Measurements from ENCODE around the gene CSNK2A1. TPM values are rescaled to one million over a fixed set of nuclear protein-coding genes. Genes with fewer than 3 reads are reported as not detected.

The CSNK2A1 gene
- total RNA-seq, 1 experiment from 2014 or later, result 229 TPM

- Histone ChIP-seq H2BK120ac (ENCODE audit: low read depth, low read length, poor library complexity, severe bottlenecking) (no peak overlapping the region), H2BK5ac (ENCODE audit: insufficient read length, low read length) (no peak overlapping the region), H3K79me1 (ENCODE audit: insufficient read depth, low read depth, low read length, poor library complexity, severe bottlenecking) (no peaks in the 10 kb centered on the region), H3K23me2 (ENCODE audit: insufficient read length, low read depth, low read length, poor library complexity, severe bottlenecking) (no peaks in the 10 kb centered on the region), H4K5ac (ENCODE audit: insufficient read length, low read depth, low read length) (no peak overlapping the region), H4K20me1 (ENCODE audit: control insufficient read depth, insufficient read depth, insufficient read length) (no peaks in the 10 kb centered on the region), H3K14ac (ENCODE audit: insufficient read depth, low read length) (no peak overlapping the region), H2AK5ac (ENCODE audit: insufficient read length, low read length) (no peak overlapping the region), H3K27me3 (ENCODE audit: insufficient read depth, low read length) (peaks cover 5% of the 10 kb centered on the region; the same call in 1 of the 2 replicates), H3K23ac (ENCODE audit: insufficient read length, low read depth, low read length) (no peak overlapping the region), H2BK15ac (ENCODE audit: low read depth, low read length) (no peak overlapping the region), H3K27ac (ENCODE audit: insufficient read length, low read depth, low read length) (no peak overlapping the region), H3K56ac (ENCODE audit: insufficient read length, low read depth, low read length) (no peak overlapping the region), H3K9ac (ENCODE audit: extremely low read depth, insufficient read length, low read length) (no peak overlapping the region), H3K4me1 (ENCODE audit: insufficient read depth, low read length) (peaks cover 3% of the 10 kb centered on the region; the same call in 1 of the 2 replicates), H3T11ph (ENCODE audit: low read length) (no peak overlapping the region), H3K9me3 (ENCODE audit: control insufficient read depth, low read depth, low read length) (no peaks in the 10 kb centered on the region), H3K18ac (ENCODE audit: insufficient read length, low read depth, low read length) (no peak overlapping the region), H3K4ac (ENCODE audit: low read depth, low read length) (no peak overlapping the region), H2BK12ac (ENCODE audit: insufficient read length, low read depth, low read length) (no peak overlapping the region), H3K4me2 (ENCODE audit: insufficient read depth, insufficient read length, low read length) (no peak overlapping the region), H2AFZ (ENCODE audit: low read length) (no peak overlapping the region), H4K8ac (replicated peaks; ENCODE audit: insufficient read length, low read depth, low read length) (no peak overlapping the region), H4K91ac (ENCODE audit: insufficient read length, low read depth, low read length) (no peak overlapping the region), H3K79me2 (ENCODE audit: insufficient read depth, low read length) (no peaks in the 10 kb centered on the region), H2BK20ac (ENCODE audit: low read depth, low read length, poor library complexity, severe bottlenecking) (no peak overlapping the region)
- H3K27ac Mint-ChIP-seq, result no peak overlapping the region
- no peak overlapping the region for H3K4me3 Mint-ChIP-seq
- H3K27me3 Mint-ChIP-seq (ENCODE audit: low read depth), result peaks cover 36% of the 10 kb centered on the region
- H3K36me3 Mint-ChIP-seq (ENCODE audit: insufficient read depth in 1 of 3, low read depth in 3 of 3), result peaks cover 17 to 55% (median 53%) of the 10 kb centered on the region in 3 experiments; a peak in 6 of 7 replicates
- TF ChIP-seq, protein P1, sequence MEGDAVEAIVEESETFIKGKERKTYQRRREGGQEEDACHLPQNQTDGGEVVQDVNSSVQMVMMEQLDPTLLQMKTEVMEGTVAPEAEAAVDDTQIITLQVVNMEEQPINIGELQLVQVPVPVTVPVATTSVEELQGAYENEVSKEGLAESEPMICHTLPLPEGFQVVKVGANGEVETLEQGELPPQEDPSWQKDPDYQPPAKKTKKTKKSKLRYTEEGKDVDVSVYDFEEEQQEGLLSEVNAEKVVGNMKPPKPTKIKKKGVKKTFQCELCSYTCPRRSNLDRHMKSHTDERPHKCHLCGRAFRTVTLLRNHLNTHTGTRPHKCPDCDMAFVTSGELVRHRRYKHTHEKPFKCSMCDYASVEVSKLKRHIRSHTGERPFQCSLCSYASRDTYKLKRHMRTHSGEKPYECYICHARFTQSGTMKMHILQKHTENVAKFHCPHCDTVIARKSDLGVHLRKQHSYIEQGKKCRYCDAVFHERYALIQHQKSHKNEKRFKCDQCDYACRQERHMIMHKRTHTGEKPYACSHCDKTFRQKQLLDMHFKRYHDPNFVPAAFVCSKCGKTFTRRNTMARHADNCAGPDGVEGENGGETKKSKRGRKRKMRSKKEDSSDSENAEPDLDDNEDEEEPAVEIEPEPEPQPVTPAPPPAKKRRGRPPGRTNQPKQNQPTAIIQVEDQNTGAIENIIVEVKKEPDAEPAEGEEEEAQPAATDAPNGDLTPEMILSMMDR (conservative IDR thresholded peaks at IDR 0.05), result no peak
- no CpG with 5 or more reads among the region's 11 CpGs for WGBS (ENCODE audit: extremely low coverage, insufficient read length, low lambda C conversion rate)
- DNase-seq, result no peak
- H3K9me3 Mint-ChIP-seq, result no peaks in the 10 kb centered on the region
- peaks cover 26 to 32% of the 10 kb centered on the region in 2 experiments for H3K4me1 Mint-ChIP-seq
Measured at GRCh38 chr20:432677-433299, 110.8 kb downstream of the CSNK2A1 start.
